SK-N-SH (cell line): ENCODE measurements around the gene TIMD4. TPM values are rescaled to one million over a fixed set of nuclear protein-coding genes. Genes with fewer than 3 reads are reported as not detected.

Experiments
- CTCF ChIA-PET: fragments of 300-600, 350-600 bp; formaldehyde crosslinking; extraction: SDS; loops from one replicate; lab custom pipeline; 2021; lab: Yijun Ruan, JAX
- POLR2A ChIA-PET: fragments of 350-600 bp; sonication (Branson Sonifier 250); formaldehyde crosslinking; extraction: SDS; loops from one replicate; lab custom pipeline; 2020; ENCODE audit warnings: antibody characterized with exemption, inconsistent platforms; lab: Yijun Ruan, JAX
- DNase-seq: peaks from one replicate; pipeline ENCODE4 v3.0.0; 2012
- H2AFZ ChIP-seq: fragments of 200-600 bp; sonication (generic); 2 replicates; pipeline ENCODE4 v1.8.1; 2016; ENCODE audit warnings: antibody characterized with exemption, mild to moderate bottlenecking, low read depth
- H3F3A ChIP-seq: fragments of 200-600 bp; sonication (generic); replicated peaks from 2 replicates; pipeline ENCODE3; 2016; ENCODE audit warnings: antibody characterized with exemption, mild to moderate bottlenecking; ENCODE audit not compliant: insufficient read depth
- H3K27ac ChIP-seq, 2 experiments: fragments of 200-500 bp in 1 of 2; fragments of 200-600 bp in 1 of 2; sonication (Bioruptor generic) in 1 of 2; sonication (generic), shearing (Covaris generic) in 1 of 2; 2 replicates each; pipeline versions ENCODE4 v1.5.1 to v1.6.1; 2014 to 2016; ENCODE audit warnings: low read depth in 2 of 2, inconsistent platforms in 1 of 2, low read length in 1 of 2, mild to moderate bottlenecking in 1 of 2, mixed read lengths in 1 of 2
- H3K27me3 ChIP-seq: fragments of 200-600 bp; sonication (generic), shearing (Covaris generic); 2 replicates; pipeline ENCODE4 v1.6.1; 2016; ENCODE audit warnings: mixed run types; ENCODE audit not compliant: insufficient read depth
- H3K36me3 ChIP-seq, 2 experiments: fragments of 200-500 bp in 1 of 2; fragments of 200-600 bp in 1 of 2; sonication (Bioruptor generic) in 1 of 2; sonication (generic) in 1 of 2; replicated peaks in 1 of 2; 2 replicates each; pipeline versions ENCODE3 to v1.5.1; 2014 to 2016; ENCODE audit warnings: low read length in 1 of 2, mild to moderate bottlenecking in 1 of 2; ENCODE audit not compliant: insufficient read depth in 2 of 2, control insufficient read depth in 1 of 2
- H3K4me1 ChIP-seq, 2 experiments: fragments of 200-500 bp in 1 of 2; fragments of 200-600 bp in 1 of 2; sonication (Bioruptor generic) in 1 of 2; sonication (generic), shearing (Covaris generic) in 1 of 2; 2 replicates each; pipeline versions ENCODE4 v1.5.1 to v1.6.1; 2014 to 2016; ENCODE audit warnings: low read depth in 1 of 2, low read length in 1 of 2, mixed run types in 1 of 2; ENCODE audit not compliant: insufficient read depth in 2 of 2, control insufficient read depth in 1 of 2
- H3K4me2 ChIP-seq: fragments of 200-600 bp; sonication (generic), shearing (Covaris generic); 2 replicates; pipeline ENCODE4 v1.6.1; 2017; ENCODE audit warnings: mixed run types
- H3K4me3 ChIP-seq, 2 experiments: fragments of 200-500 bp in 1 of 2; fragments of 200-600 bp in 1 of 2; sonication (Bioruptor generic) in 1 of 2; sonication (generic), shearing (Covaris generic) in 1 of 2; 2 replicates each; pipeline versions ENCODE4 v1.5.1 to v1.8.1; 2014 to 2016; ENCODE audit warnings: low read depth in 2 of 2, inconsistent platforms in 1 of 2, low read length in 1 of 2, mild to moderate bottlenecking in 1 of 2, mixed read lengths in 1 of 2, moderate library complexity in 1 of 2
- H3K79me2 ChIP-seq: fragments of 200-600 bp; sonication (generic); 2 replicates; pipeline ENCODE4 v1.8.1; 2017; ENCODE audit warnings: mild to moderate bottlenecking; ENCODE audit not compliant: insufficient read depth
- H3K9ac ChIP-seq: fragments of 200-600 bp; sonication (generic); 2 replicates; pipeline ENCODE4 v1.6.1; 2017; ENCODE audit warnings: mixed run types
- H3K9me2 ChIP-seq: fragments of 200-600 bp; sonication (generic); 2 replicates; pipeline ENCODE4 v1.6.1; 2017; ENCODE audit warnings: mixed run types
- H3K9me3 ChIP-seq: fragments of 200-600 bp; sonication (generic); 2 replicates; pipeline ENCODE4 v1.6.1; 2017; ENCODE audit warnings: mixed run types, mild to moderate bottlenecking, moderate library complexity
- H4K20me1 ChIP-seq: fragments of 200-600 bp; sonication (generic); 2 replicates; pipeline ENCODE4 v1.6.1; 2017; ENCODE audit warnings: mild to moderate bottlenecking, mixed run types; ENCODE audit not compliant: insufficient read depth
- ELF1 ChIP-seq: IDR thresholded peaks from 2 replicates; pipeline ENCODE4 v1.4.0; 2012
- EZH2phosphoT487 ChIP-seq: fragments of 200-600 bp; sonication (generic); IDR thresholded peaks from 2 replicates; pipeline ENCODE4 v1.6.1; 2017; ENCODE audit warnings: low read depth, mixed run types, mild to moderate bottlenecking, antibody characterized with exemption, moderate library complexity, borderline replicate concordance
- FOSL2 ChIP-seq: IDR thresholded peaks from 2 replicates; pipeline ENCODE4 v1.4.0; 2012; ENCODE audit warnings: low read depth, mild to moderate bottlenecking, moderate library complexity, borderline replicate concordance
- GATA2 ChIP-seq: sonication (generic); formaldehyde crosslinking; IDR thresholded peaks from 2 replicates; pipeline ENCODE4 v1.5.0; 2020; ENCODE audit warnings: mild to moderate bottlenecking, missing genetic modification reagents
- MEF2A ChIP-seq: IDR thresholded peaks from 2 replicates; pipeline ENCODE4 v1.4.0; 2012; ENCODE audit warnings: low read depth, borderline replicate concordance
- MXI1 ChIP-seq: IDR thresholded peaks from 2 replicates; pipeline ENCODE4 v1.6.1; 2012; ENCODE audit warnings: mild to moderate bottlenecking, low read depth, low read length, improper control_type of control experiment
- NRF1 ChIP-seq: IDR thresholded peaks from 2 replicates; pipeline ENCODE4 v1.6.1; 2012; ENCODE audit warnings: low read depth, mild to moderate bottlenecking, low read length
- POLR2AphosphoS5 ChIP-seq: IDR thresholded peaks from 2 replicates; pipeline ENCODE4 v1.6.1; 2012; ENCODE audit warnings: low read depth, low read length
- RAD21 ChIP-seq: IDR thresholded peaks from 2 replicates; pipeline ENCODE4 v1.6.1; 2012; ENCODE audit warnings: mild to moderate bottlenecking, low read length
- RFX5 ChIP-seq: IDR thresholded peaks from 2 replicates; pipeline ENCODE4 v1.6.1; 2012; ENCODE audit warnings: mild to moderate bottlenecking, improper control_type of control experiment, low read length
- SIN3A ChIP-seq: IDR thresholded peaks from 2 replicates; pipeline ENCODE4 v1.6.1; 2012; ENCODE audit warnings: low read depth, mild to moderate bottlenecking, low read length, moderate library complexity, borderline replicate concordance
- SMC3 ChIP-seq: IDR thresholded peaks from 2 replicates; pipeline ENCODE4 v1.6.1; 2012; ENCODE audit warnings: low read depth, low read length, improper control_type of control experiment
- TAF1 ChIP-seq: IDR thresholded peaks from 2 replicates; pipeline ENCODE4 v1.6.1; 2012; ENCODE audit warnings: low read depth, mild to moderate bottlenecking, low read length, moderate library complexity, borderline replicate concordance
- TEAD4 ChIP-seq: IDR thresholded peaks from 2 replicates; pipeline ENCODE4 v1.4.0; 2012; ENCODE audit warnings: mild to moderate bottlenecking, borderline replicate concordance; ENCODE audit not compliant: insufficient read depth
- USF1 ChIP-seq: IDR thresholded peaks from 2 replicates; pipeline ENCODE4 v1.4.0; 2012; ENCODE audit warnings: low read depth, borderline replicate concordance
- USF2 ChIP-seq: fragments of 150-350 bp; IDR thresholded peaks from 2 replicates; pipeline ENCODE4 v1.6.1; 2017; ENCODE audit warnings: antibody characterized with exemption, low read length, low read depth, borderline replicate concordance
- WGBS: methylation state at CpG from one replicate; pipeline ENCODE4 v1.1.6; 2017; ENCODE audit warnings: low lambda C conversion rate; 5-methylcytosine and 5-hydroxymethylcytosine counted together
- polyA plus RNA-seq, 3 experiments: library from polyadenylated mRNA; depleted of rRNA; stranded (reverse); fragments of >200 nt; gene quantifications; 2 replicates each; pipeline ENCODE4 v1.2.3, GENCODE V29; 2012

TIMD4 gene
- polyA plus RNA-seq, 1 of the 3 experiments (the other 2 are of a cell fraction), result not detected

DNA sequence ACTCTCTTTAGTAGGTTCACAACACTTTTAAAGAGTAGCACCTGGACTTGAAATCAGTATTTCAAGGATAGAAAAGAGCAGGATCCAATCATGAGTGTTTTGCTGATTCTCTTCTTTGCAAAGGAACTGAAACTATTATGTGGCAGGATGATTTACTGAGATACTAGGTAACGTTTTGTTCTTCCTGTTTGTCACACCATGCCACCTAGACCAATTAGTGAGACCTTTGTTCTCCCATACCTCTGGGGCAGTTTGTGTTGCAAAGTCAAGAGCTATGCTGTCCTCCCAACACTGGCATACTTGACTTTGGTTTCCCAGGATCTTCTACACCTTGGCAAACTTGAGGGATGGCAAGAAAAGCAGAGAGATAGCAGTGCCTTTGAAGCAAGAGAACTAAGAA is 69.5 kb downstream of the TIMD4 start:
- H3K36me3 ChIP-seq, result no peaks in the 10 kb centered on the region
- DNase-seq, result no peak
- H3K4me2 ChIP-seq, result no peak overlapping the region
- POLR2A ChIA-PET, result no interaction called here
- no peak for TF ChIP-seq GATA2 (CRISPR knock-in tag)
- TF ChIP-seq POLR2AphosphoS5, result no peak
- no peak for TF ChIP-seq FOSL2
- no peak for TF ChIP-seq NRF1
- no peak for TF ChIP-seq RAD21
- no peak for TF ChIP-seq ELF1
- no peak for TF ChIP-seq RFX5
- no peak for TF ChIP-seq MXI1
- TF ChIP-seq TAF1, result no peak
- no peak for TF ChIP-seq EZH2phosphoT487
- 9% methylated on average over 1 of the region's 1 CpG for WGBS
- no peaks in the 10 kb centered on the region for H3F3A ChIP-seq
- no peaks in the 10 kb centered on the region for H4K20me1 ChIP-seq
- CTCF ChIA-PET, result interaction anchor here (0.7 kb wide), 1 partner anchor 11 kb away, joined by 4 read pairs; no protein-coding TSS in a partner anchor
- H3K9ac ChIP-seq, result no peak overlapping the region
- no peak overlapping the region for H3K27ac ChIP-seq
- no peaks in the 10 kb centered on the region for H3K9me3 ChIP-seq
- no peak overlapping the region for H2AFZ ChIP-seq
- H3K4me3 ChIP-seq, result no peak overlapping the region
- H3K9me2 ChIP-seq, result no peaks in the 10 kb centered on the region
- H3K79me2 ChIP-seq, result no peaks in the 10 kb centered on the region
- H3K27me3 ChIP-seq, result no peaks in the 10 kb centered on the region
- no peaks in the 10 kb centered on the region for H3K4me1 ChIP-seq

- Histone ChIP-seq H3F3A (no peaks in the 10 kb centered on the region), H4K20me1 (no peaks in the 10 kb centered on the region), H3K79me2 (no peaks in the 10 kb centered on the region), H3K4me2 (no peak overlapping the region), H3K4me1 (no peaks in the 10 kb centered on the region), H3K9ac (no peak overlapping the region), H2AFZ (no peak overlapping the region), H3K36me3 (no peaks in the 10 kb centered on the region), H3K27me3 (no peaks in the 10 kb centered on the region), H3K27ac (no peak overlapping the region), H3K4me3 (no peak overlapping the region), H3K9me2 (no peaks in the 10 kb centered on the region), H3K9me3 (no peaks in the 10 kb centered on the region)
- POLR2A ChIA-PET, result no interaction called here
- TF ChIP-seq SIN3A, result no peak
- no peak for TF ChIP-seq USF1
- TF ChIP-seq USF2, result no peak
- no peak for TF ChIP-seq TEAD4
- TF ChIP-seq MEF2A, result no peak
- TF ChIP-seq SMC3, result no peak
- TF ChIP-seq FOSL2, result no peak
- DNase-seq, result no peak
- CTCF ChIA-PET, result interaction anchor here (0.7 kb wide), 1 partner anchor 11 kb away, joined by 4 read pairs; no protein-coding TSS in a partner anchor
- 56% methylated on average over 4 of the region's 4 CpGs for WGBS
These were observed 70.2 kb downstream of the TIMD4 start for GRCh38 chr5:156892864-156893263.
